ENCODE results near the gene NSDHL.

Gene NSDHL

DNA sequence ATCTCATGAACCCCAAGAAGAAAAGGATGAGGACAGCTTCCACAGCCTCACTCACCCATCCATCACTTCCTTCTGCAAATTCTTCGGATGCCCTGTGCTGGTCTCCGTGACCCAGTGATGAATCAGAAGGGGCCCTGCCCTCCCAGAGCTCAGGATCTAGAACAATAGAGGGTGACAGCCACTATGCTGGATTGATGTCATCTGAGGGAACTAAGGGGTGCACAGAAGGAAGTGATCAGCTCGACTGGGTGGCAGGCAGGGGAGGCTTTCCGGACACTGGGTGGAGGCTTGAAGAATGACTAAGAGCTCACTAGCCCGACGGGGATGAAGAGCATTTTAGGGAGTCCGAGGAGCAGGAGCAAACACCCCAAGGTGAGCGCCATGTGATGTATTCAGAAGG lies 65.6 kb downstream of the NSDHL start:
- H3K4me3 Mint-ChIP-seq = peak overlapping the region; percentile 69 to 82 (median 76)
- no peaks in the 10 kb centered on the region for H3K36me3 Mint-ChIP-seq (ENCODE audit: low read depth)
- H3K9me3 Mint-ChIP-seq = peaks cover 10% of the 10 kb centered on the region
- peaks cover 12% of the 10 kb centered on the region for H3K4me1 Mint-ChIP-seq
- peak overlapping the region in 2 of 3 experiments; percentile 21 to 37 for H3K27ac Mint-ChIP-seq
- TF ChIP-seq, protein P1, sequence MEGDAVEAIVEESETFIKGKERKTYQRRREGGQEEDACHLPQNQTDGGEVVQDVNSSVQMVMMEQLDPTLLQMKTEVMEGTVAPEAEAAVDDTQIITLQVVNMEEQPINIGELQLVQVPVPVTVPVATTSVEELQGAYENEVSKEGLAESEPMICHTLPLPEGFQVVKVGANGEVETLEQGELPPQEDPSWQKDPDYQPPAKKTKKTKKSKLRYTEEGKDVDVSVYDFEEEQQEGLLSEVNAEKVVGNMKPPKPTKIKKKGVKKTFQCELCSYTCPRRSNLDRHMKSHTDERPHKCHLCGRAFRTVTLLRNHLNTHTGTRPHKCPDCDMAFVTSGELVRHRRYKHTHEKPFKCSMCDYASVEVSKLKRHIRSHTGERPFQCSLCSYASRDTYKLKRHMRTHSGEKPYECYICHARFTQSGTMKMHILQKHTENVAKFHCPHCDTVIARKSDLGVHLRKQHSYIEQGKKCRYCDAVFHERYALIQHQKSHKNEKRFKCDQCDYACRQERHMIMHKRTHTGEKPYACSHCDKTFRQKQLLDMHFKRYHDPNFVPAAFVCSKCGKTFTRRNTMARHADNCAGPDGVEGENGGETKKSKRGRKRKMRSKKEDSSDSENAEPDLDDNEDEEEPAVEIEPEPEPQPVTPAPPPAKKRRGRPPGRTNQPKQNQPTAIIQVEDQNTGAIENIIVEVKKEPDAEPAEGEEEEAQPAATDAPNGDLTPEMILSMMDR (IDR thresholded peaks at IDR 0.05; ENCODE audit: unreplicated experiment in 3 of 3) = no peak
- H3K27me3 Mint-ChIP-seq (ENCODE audit: low read depth) = peaks cover 9% of the 10 kb centered on the region

DNA sequence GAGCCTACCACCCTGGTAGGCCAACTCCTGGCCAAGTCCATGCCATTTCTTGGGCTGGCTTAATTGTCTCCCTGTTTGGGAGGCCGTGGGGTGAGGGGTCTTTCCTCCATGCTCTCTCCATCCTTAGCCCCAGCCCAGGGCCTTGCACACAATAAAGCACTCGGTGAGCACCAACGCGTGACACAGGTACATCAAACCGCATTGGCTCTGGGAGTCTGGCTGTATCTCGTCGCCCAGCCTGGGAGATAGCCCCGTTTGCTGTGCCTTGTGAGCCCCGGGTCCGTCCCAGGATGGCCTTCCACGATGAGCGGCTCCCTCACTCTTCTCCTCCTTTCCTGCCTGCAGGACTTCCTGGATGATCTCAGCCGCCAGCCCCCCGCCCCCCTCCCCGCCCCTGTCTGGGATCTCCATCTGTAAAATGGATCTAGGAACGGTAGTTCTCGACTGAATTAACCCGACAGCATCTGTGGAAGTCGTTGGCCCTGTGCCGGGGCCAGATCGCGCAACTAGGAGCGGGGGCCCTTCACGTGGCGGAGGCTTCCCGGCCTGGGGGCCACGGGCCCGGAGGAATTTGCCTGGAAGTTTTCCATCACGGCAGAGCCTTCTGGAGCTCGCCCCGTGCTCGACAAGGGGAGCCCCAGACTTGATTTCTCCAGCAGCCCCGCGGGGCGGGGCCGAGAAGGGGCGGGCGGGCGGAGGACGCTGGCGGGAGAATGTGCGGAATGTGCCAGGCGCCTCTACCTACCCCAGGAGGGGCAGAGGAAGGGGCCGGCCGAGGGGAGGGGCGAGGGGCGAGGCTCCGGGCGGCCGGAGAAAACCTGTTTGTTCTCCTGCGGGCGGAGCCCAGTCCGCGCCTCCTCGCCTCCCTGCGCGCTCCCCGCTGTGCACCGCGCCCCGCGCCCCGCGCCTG lies 66.6 kb downstream of the NSDHL start, which contains the start of gene ZNF185:
ZNF185 (plus strand) TSS at position 846 of the 910 bp plus-strand sequence. CDS start 16,423 bp downstream, outside the sequence.
- TF ChIP-seq, protein P1 (IDR thresholded peaks at IDR 0.05; ENCODE audit: unreplicated experiment in 3 of 3) = no peak
- Mint-ChIP-seq H3K27ac (peak within 1 kb of the TSS in 2 of 3 experiments; percentile 21 to 37), H3K4me1 (peaks cover 16% of the 10 kb centered on the region), H3K4me3 (peak within 1 kb of the TSS; percentile 69 to 82 (median 76)), H3K27me3 (ENCODE audit: low read depth) (peaks cover 9% of the 10 kb centered on the region), H3K9me3 (peaks cover 12% of the 10 kb centered on the region), H3K36me3 (ENCODE audit: low read depth) (no peaks in the 10 kb centered on the region)

DNA sequence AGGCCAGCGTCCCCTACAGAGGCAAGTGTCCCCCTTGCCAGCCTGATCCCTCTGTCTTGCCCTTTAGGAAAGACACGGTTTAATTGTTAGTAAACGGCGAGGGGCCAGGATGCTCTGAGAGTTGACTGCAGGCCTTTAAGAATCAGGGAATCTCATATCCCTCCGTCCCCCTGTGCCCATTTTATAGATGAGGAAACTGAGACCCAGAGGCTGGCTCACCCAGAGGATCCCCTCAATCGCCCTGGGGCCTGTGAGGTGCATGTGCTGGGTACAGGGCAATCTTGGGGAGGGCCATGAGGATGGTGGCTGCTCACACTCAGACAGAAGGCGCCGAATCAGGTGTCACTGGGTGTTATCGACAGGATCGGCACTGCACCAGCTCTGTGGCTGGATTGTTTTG lies 67.6 kb downstream of the NSDHL start:
- Mint-ChIP-seq H3K4me3 (peak overlapping the region; percentile 53 to 64 (median 56)), H3K9me3 (peaks cover 15% of the 10 kb centered on the region), H3K36me3 (ENCODE audit: low read depth) (no peaks in the 10 kb centered on the region), H3K27me3 (ENCODE audit: low read depth) (peaks cover 9% of the 10 kb centered on the region), H3K4me1 (peaks cover 15% of the 10 kb centered on the region), H3K27ac (no peak overlapping the region)
- TF ChIP-seq, protein P1 (IDR thresholded peaks at IDR 0.05; ENCODE audit: unreplicated experiment in 3 of 3) = no peak

DNA sequence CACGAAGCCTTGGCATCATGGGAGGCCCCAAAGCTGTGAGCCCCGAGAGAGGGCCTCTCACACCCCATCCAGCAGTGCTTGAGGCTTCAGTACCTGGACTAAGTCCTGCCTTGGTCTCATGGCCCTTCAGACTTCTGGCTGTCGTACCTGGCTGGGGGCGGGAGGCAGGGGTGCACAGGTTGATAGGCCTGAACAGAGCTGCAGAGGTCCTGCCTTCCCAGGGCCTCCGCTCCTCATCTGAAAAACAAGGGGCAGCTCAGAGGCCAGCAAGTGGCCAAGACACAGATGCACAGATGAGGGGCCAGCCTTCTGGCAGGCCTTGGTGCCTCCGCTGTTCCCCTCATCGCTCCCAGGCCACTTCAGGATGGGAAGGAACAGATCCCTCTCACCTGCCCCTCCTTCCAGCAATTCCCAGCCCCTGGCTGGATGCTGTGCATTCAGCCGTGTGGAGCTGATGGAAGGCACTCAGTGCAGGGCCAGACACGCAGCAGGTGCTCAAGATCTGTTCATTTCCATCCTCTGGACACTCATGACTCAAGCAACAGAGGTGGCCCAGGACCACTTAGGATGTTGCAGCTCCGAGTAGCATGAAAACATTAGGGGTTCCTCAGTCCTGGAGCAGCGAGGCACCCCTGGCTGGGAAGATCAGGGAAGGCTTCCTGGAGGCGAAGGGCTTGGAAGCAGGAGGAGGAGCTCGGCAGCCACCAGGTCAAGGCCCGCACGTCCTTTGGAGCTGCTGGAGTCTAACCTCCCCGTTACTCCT lies 68.4 kb downstream of the NSDHL start:
- peak overlapping the region; percentile 53 to 64 (median 56) for H3K4me3 Mint-ChIP-seq
- H3K36me3 Mint-ChIP-seq (ENCODE audit: low read depth) = no peaks in the 10 kb centered on the region
- H3K9me3 Mint-ChIP-seq = peaks cover 15% of the 10 kb centered on the region
- peaks cover 15% of the 10 kb centered on the region for H3K4me1 Mint-ChIP-seq
- TF ChIP-seq, protein P1 (IDR thresholded peaks at IDR 0.05; ENCODE audit: unreplicated experiment in 3 of 3) = no peak
- H3K27me3 Mint-ChIP-seq (ENCODE audit: low read depth) = peaks cover 9% of the 10 kb centered on the region
- H3K27ac Mint-ChIP-seq = no peak overlapping the region

DNA sequence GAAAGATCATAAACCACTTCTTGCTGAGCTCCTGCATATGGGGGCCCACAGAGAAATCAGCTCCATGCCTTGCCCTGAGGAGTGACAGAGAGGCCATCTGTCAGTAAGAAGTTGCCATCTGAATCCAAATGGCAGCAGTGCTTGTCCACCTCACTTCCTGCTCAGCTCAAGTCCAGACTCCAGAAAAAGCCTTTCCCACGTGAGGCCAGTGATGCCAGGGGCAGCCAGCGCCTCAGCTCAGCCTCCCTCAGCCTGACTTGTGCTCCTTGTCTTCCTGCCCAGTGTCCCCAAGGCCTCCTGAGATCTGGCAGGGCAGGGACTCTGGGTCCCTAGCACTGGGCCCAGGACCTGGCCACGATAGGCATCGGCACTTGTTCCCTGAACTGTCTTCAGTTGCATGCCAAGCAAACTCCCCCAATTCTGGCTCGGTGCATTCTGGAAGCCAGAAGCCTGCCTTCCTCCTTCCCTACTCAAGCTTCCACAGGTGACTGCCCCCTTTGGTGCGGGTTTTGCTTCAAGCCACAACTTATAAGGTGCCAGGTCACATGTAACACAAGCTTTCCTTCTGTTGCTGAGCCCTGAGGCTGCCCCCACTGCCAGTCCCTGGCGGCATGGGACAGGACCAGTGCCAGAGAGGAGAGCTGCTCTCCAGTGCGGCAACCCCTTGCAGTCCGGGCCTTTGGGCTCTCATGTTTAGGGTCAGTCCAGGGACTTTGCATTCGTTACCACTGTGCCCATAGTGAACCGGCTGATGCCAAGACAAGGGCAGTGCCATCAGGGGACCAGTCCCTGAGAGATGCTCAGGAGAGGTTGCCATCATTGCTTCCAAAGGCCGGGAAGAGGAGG lies 69.2 kb downstream of the NSDHL start:
- H3K27ac Mint-ChIP-seq = peak overlapping the region in 1 of 3 experiments; percentile 13
- H3K9me3 Mint-ChIP-seq = peaks cover 15% of the 10 kb centered on the region
- peaks cover 4% of the 10 kb centered on the region for H3K27me3 Mint-ChIP-seq (ENCODE audit: low read depth)
- H3K36me3 Mint-ChIP-seq (ENCODE audit: low read depth) = no peaks in the 10 kb centered on the region
- H3K4me1 Mint-ChIP-seq = peaks cover 15% of the 10 kb centered on the region
- TF ChIP-seq, protein P1 (IDR thresholded peaks at IDR 0.05; ENCODE audit: unreplicated experiment in 3 of 3) = no peak
- H3K4me3 Mint-ChIP-seq = peak overlapping the region; percentile 36 to 60 (median 44)

Measured in nephron (organoid).